HG03457 (cell line): ENCODE results near the gene ZNF627.
A peak's percentile ranks its signal among the peaks of the same experiment; 100 is the strongest.
"Not testable (repeated sequence)": the region's sequence is repeated elsewhere in the genome, so short reads cannot be mapped to it uniquely, and the experiment has no call there.

Experiments used
- ATAC-seq: cut with Tn5 transposase; IDR thresholded peaks from one replicate; pipeline ENCODE4 v1.9.1; 2021; ENCODE audit warnings: moderate number of reproducible peaks; ENCODE audit not compliant: unreplicated experiment

The ZNF627 gene

GRCh38 chr19:11597202-11598102 is at the start of gene ZNF627:
ZNF627 (plus strand) TSS chr19:11597483; CDS start chr19:11597628, 145 bp downstream.
- peak; percentile 91 for ATAC-seq

GRCh38 chr19:11547929-11548700 is 49.2 kb upstream of the ZNF627 start:
- no peak for ATAC-seq

GRCh38 chr19:11549386-11549953 is 47.8 kb upstream of the ZNF627 start:
- no peak for ATAC-seq

- ATAC-seq = no peak
These were observed 47.0 kb upstream of the ZNF627 start for GRCh38 chr19:11550265-11550664.

GRCh38 chr19:11551603-11552235 is 45.6 kb upstream of the ZNF627 start:
- ATAC-seq = no peak

- ATAC-seq = no peak
These were observed 44.5 kb upstream of the ZNF627 start for GRCh38 chr19:11552666-11553372.

GRCh38 chr19:11554160-11554559 is 43.1 kb upstream of the ZNF627 start:
- ATAC-seq = no peak

- no peak for ATAC-seq
These were observed 42.0 kb upstream of the ZNF627 start for GRCh38 chr19:11555246-11555645.

GRCh38 chr19:11556634-11557420 is 40.5 kb upstream of the ZNF627 start:
- no peak for ATAC-seq

- peak; percentile 51 for ATAC-seq
These were observed 38.1 kb upstream of the ZNF627 start, which contains the start of gene ELOF1 for GRCh38 chr19:11558881-11559828. ELOF1 (minus strand) TSS chr19:11559230; CDS start chr19:11554347, 4,883 bp downstream.

- ATAC-seq = no peak
These were observed 36.8 kb upstream of the ZNF627 start for GRCh38 chr19:11560404-11561051.

- ATAC-seq = no peak
These were observed 33.8 kb upstream of the ZNF627 start for GRCh38 chr19:11563532-11563931.

- not testable (repeated sequence) for ATAC-seq
These were observed 33.0 kb upstream of the ZNF627 start for GRCh38 chr19:11564082-11564807.

- not testable (repeated sequence) for ATAC-seq
These were observed 31.7 kb upstream of the ZNF627 start for GRCh38 chr19:11565649-11565980.

GRCh38 chr19:11566164-11566563 is 31.1 kb upstream of the ZNF627 start:
- no peak for ATAC-seq

- no peak for ATAC-seq
These were observed 27.2 kb upstream of the ZNF627 start for GRCh38 chr19:11570039-11570462.

GRCh38 chr19:11573354-11573753 is 23.9 kb upstream of the ZNF627 start:
- not testable (repeated sequence) for ATAC-seq
